GM18873 (cell line): ENCODE measurements around the gene SLC7A5.
"Not testable (repeated sequence)": the region's sequence is repeated elsewhere in the genome, so short reads cannot be mapped to it uniquely, and the experiment has no call there.

Experiments used
- ATAC-seq: cut with Tn5 transposase; IDR thresholded peaks from one replicate; pipeline ENCODE4 v1.9.1; 2021; ENCODE audit warnings: mild to moderate bottlenecking, moderate library complexity, moderate number of reproducible peaks; ENCODE audit not compliant: unreplicated experiment, low FRiP score

SLC7A5 gene

GRCh38 chr16:87869061-87869878, at the start of gene SLC7A5:
SLC7A5 (minus strand) TSS chr16:87869507; CDS start chr16:87869422, 85 bp downstream.
- ATAC-seq = peak; percentile 51

- ATAC-seq = no peak
Measured at GRCh38 chr16:87918338-87918737, 49.0 kb upstream of the SLC7A5 start.

- no peak for ATAC-seq
Measured at GRCh38 chr16:87917503-87917902, 48.2 kb upstream of the SLC7A5 start.

- no peak for ATAC-seq
Measured at GRCh38 chr16:87914812-87915211, 45.5 kb upstream of the SLC7A5 start.

- not testable (repeated sequence) for ATAC-seq
Measured at GRCh38 chr16:87914021-87914725, 44.9 kb upstream of the SLC7A5 start.

- ATAC-seq = not testable (repeated sequence)
Measured at GRCh38 chr16:87912691-87913090, 43.4 kb upstream of the SLC7A5 start.

- not testable (repeated sequence) for ATAC-seq
Measured at GRCh38 chr16:87911106-87911763, 41.9 kb upstream of the SLC7A5 start.

GRCh38 chr16:87909203-87909935, 40.1 kb upstream of the SLC7A5 start:
- ATAC-seq = not testable (repeated sequence)

- ATAC-seq = not testable (repeated sequence)
Measured at GRCh38 chr16:87908101-87908500, 38.8 kb upstream of the SLC7A5 start.

GRCh38 chr16:87905521-87905920, 36.2 kb upstream of the SLC7A5 start:
- ATAC-seq = not testable (repeated sequence)

GRCh38 chr16:87904963-87905362, 35.7 kb upstream of the SLC7A5 start:
- not testable (repeated sequence) for ATAC-seq

- ATAC-seq = not testable (repeated sequence)
Measured at GRCh38 chr16:87900489-87900888, 31.2 kb upstream of the SLC7A5 start.

- no peak for ATAC-seq
Measured at GRCh38 chr16:87897521-87898505, 28.5 kb upstream of the SLC7A5 start.

GRCh38 chr16:87896924-87897520, 27.7 kb upstream of the SLC7A5 start:
- ATAC-seq = not testable (repeated sequence)

GRCh38 chr16:87896176-87896890, 27.0 kb upstream of the SLC7A5 start:
- ATAC-seq = not testable (repeated sequence)

GRCh38 chr16:87895641-87896141, 26.4 kb upstream of the SLC7A5 start:
- peak; percentile 56 for ATAC-seq

GRCh38 chr16:87894005-87894404, 24.7 kb upstream of the SLC7A5 start:
- ATAC-seq = not testable (repeated sequence)

GRCh38 chr16:87891764-87892163, 22.5 kb upstream of the SLC7A5 start:
- ATAC-seq = no peak
